NCI-H748 (cell line): ENCODE data around the gene KIF2B.
"Not testable (repeated sequence)": the region's sequence is repeated elsewhere in the genome, so short reads cannot be mapped to it uniquely, and the experiment has no call there.

ENCODE experiments used
- DNase-seq: peaks from one replicate; lab custom pipeline; 2025; ENCODE audit not compliant: unreplicated experiment; lab: John Stamatoyannopoulos, UW

The KIF2B gene

GRCh38 chr17:53822764-53823163 is at the start of gene KIF2B:
TSS of gene KIF2B (plus strand) at chr17:53822927. CDS start at chr17:53823034, 107 bp downstream.
- no peak for DNase-seq

- no peak for DNase-seq
Observed at GRCh38 chr17:53780320-53780719, 42.4 kb upstream of the KIF2B start.

- DNase-seq: no peak
Observed at GRCh38 chr17:53791551-53791950, 31.2 kb upstream of the KIF2B start.

- no peak for DNase-seq
Observed at GRCh38 chr17:53792451-53792850, 30.3 kb upstream of the KIF2B start.

- DNase-seq: no peak
Observed at GRCh38 chr17:53792997-53793396, 29.7 kb upstream of the KIF2B start.

GRCh38 chr17:53794875-53795274 is 27.9 kb upstream of the KIF2B start:
- DNase-seq: no peak

- no peak for DNase-seq
Observed at GRCh38 chr17:53796642-53797041, 26.1 kb upstream of the KIF2B start.

- no peak for DNase-seq
Observed at GRCh38 chr17:53797501-53797900, 25.2 kb upstream of the KIF2B start.

- DNase-seq: no peak
Observed at GRCh38 chr17:53804437-53804836, 18.3 kb upstream of the KIF2B start.

GRCh38 chr17:53806473-53806872 is 16.3 kb upstream of the KIF2B start:
- no peak for DNase-seq

- DNase-seq: no peak
Observed at GRCh38 chr17:53807286-53807685, 15.4 kb upstream of the KIF2B start.

- no peak for DNase-seq
Observed at GRCh38 chr17:53818271-53818670, 4.5 kb upstream of the KIF2B start.

GRCh38 chr17:53818929-53819328 is 3.8 kb upstream of the KIF2B start:
- no peak for DNase-seq

GRCh38 chr17:53819956-53820355 is 2.8 kb upstream of the KIF2B start:
- no peak for DNase-seq

GRCh38 chr17:53823341-53824050 is 769 bp downstream of the KIF2B start:
- DNase-seq: no peak

- not testable (repeated sequence) for DNase-seq
Observed at GRCh38 chr17:53834771-53835170, 12.0 kb downstream of the KIF2B start.

- DNase-seq: no peak
Observed at GRCh38 chr17:53837131-53837530, 14.4 kb downstream of the KIF2B start.

- DNase-seq: no peak
Observed at GRCh38 chr17:53844491-53845107, 21.9 kb downstream of the KIF2B start.

- DNase-seq: not testable (repeated sequence)
Observed at GRCh38 chr17:53871128-53871527, 48.4 kb downstream of the KIF2B start.
